ENCODE data around the gene RNPC3. TPM values are rescaled to one million over a fixed set of nuclear protein-coding genes. Genes with fewer than 3 reads are reported as not detected.

The RNPC3 gene
- total RNA-seq, 2 donors from 2014 or later = 16.9 to 19.4 TPM

Other genes starting within 250 kb of the RNPC3 start
- gene AMY2B, start 45.9 kb downstream of the RNPC3 start, total RNA-seq = 1 to 10 TPM; 1.6 to 3.1 TPM
- not detected for gene AMY2A, start 91.7 kb downstream of the RNPC3 start, total RNA-seq
- gene AMY1A, start 130.1 kb downstream of the RNPC3 start, total RNA-seq = not detected
- not detected for gene AMY1B, start 170.5 kb downstream of the RNPC3 start, total RNA-seq
- gene AMY1C, start 224.2 kb downstream of the RNPC3 start, total RNA-seq = not detected